Cortex of kidney (tissue), 1 donor: ENCODE data around the gene ABCC3.

Experiments used
- DNase-seq: peaks from one replicate; lab custom pipeline; 2025; lab: John Stamatoyannopoulos, UW

The ABCC3 gene

GRCh38 chr17:50634224-50634914 lies at the start of gene ABCC3:
Gene ABCC3, plus strand, starts transcription at chr17:50634881. Its CDS starts 56 bp downstream, at chr17:50634937.
- no peak for DNase-seq

- no peak for DNase-seq
Observed at GRCh38 chr17:50585346-50585745, 49.3 kb upstream of the ABCC3 start.

- no peak for DNase-seq
Observed at GRCh38 chr17:50585891-50586290, 48.8 kb upstream of the ABCC3 start.

- no peak for DNase-seq
Observed at GRCh38 chr17:50586421-50587247, 48.0 kb upstream of the ABCC3 start.

GRCh38 chr17:50587571-50587970 lies 47.1 kb upstream of the ABCC3 start:
- DNase-seq = no peak

- no peak for DNase-seq
Observed at GRCh38 chr17:50588391-50589049, 46.2 kb upstream of the ABCC3 start.

- no peak for DNase-seq
Observed at GRCh38 chr17:50589095-50589705, 45.5 kb upstream of the ABCC3 start.

- no peak for DNase-seq
Observed at GRCh38 chr17:50590946-50591737, 43.5 kb upstream of the ABCC3 start.

GRCh38 chr17:50593321-50593720 lies 41.4 kb upstream of the ABCC3 start:
- no peak for DNase-seq

GRCh38 chr17:50594128-50594823 lies 40.4 kb upstream of the ABCC3 start:
- DNase-seq = no peak

GRCh38 chr17:50594892-50595291 lies 39.8 kb upstream of the ABCC3 start:
- no peak for DNase-seq

- DNase-seq = no peak
Observed at GRCh38 chr17:50596191-50597037, 38.3 kb upstream of the ABCC3 start.

- DNase-seq = no peak
Observed at GRCh38 chr17:50598487-50598886, 36.2 kb upstream of the ABCC3 start.

GRCh38 chr17:50599606-50600005 lies 35.1 kb upstream of the ABCC3 start:
- no peak for DNase-seq

GRCh38 chr17:50601823-50602375 lies 32.8 kb upstream of the ABCC3 start:
- no peak for DNase-seq

GRCh38 chr17:50602836-50603235 lies 31.8 kb upstream of the ABCC3 start:
- DNase-seq = no peak

GRCh38 chr17:50603340-50603739 lies 31.3 kb upstream of the ABCC3 start:
- no peak for DNase-seq

- DNase-seq = no peak
Observed at GRCh38 chr17:50604513-50604912, 30.2 kb upstream of the ABCC3 start.

GRCh38 chr17:50605429-50605828 lies 29.3 kb upstream of the ABCC3 start:
- DNase-seq = no peak
